Hepatocyte (in vitro differentiated cells): Measurements from ENCODE around the gene DUXB. TPM values are rescaled to one million over a fixed set of nuclear protein-coding genes. Genes with fewer than 3 reads are reported as not detected.

ENCODE experiments used
- DNase-seq: peaks from one replicate; pipeline ENCODE4 v3.0.0-alpha.2; 2016; ENCODE audit warnings: low spot score
- H2AFZ ChIP-seq: fragments of 200-600 bp; sonication (generic); 2 replicates; pipeline ENCODE4 v1.6.0; 2016; ENCODE audit warnings: antibody characterized with exemption, mild to moderate bottlenecking
- H3K27ac ChIP-seq: fragments of 200-600 bp; sonication (generic); 2 replicates; pipeline ENCODE4 v1.5.1; 2016; ENCODE audit warnings: mild to moderate bottlenecking
- H3K27me3 ChIP-seq: fragments of 200-600 bp; sonication (generic); 2 replicates; pipeline ENCODE4 v1.6.1; 2016
- H3K36me3 ChIP-seq: fragments of 200-600 bp; sonication (generic); replicated peaks from 2 replicates; pipeline ENCODE4 v1.5.1; 2016; ENCODE audit warnings: low read depth; ENCODE audit not compliant: insufficient read depth
- H3K4me1 ChIP-seq: fragments of 200-600 bp; sonication (generic); 2 replicates; pipeline ENCODE4 v1.5.1; 2016; ENCODE audit warnings: mild to moderate bottlenecking, moderate library complexity; ENCODE audit not compliant: insufficient read depth
- H3K4me2 ChIP-seq: fragments of 200-600 bp; sonication (generic); 2 replicates; pipeline ENCODE4 v1.6.0; 2016
- H3K4me3 ChIP-seq: fragments of 200-600 bp; sonication (generic); 2 replicates; pipeline ENCODE4 v1.5.1; 2016; ENCODE audit warnings: mild to moderate bottlenecking
- H3K79me2 ChIP-seq: fragments of 200-600 bp; sonication (generic); 2 replicates; pipeline ENCODE4 v1.6.0; 2017; ENCODE audit warnings: mild to moderate bottlenecking
- H3K9me2 ChIP-seq: fragments of 200-600 bp; sonication (generic); replicated peaks from 2 replicates; pipeline ENCODE4 v1.6.0; 2017; ENCODE audit warnings: mild to moderate bottlenecking; ENCODE audit not compliant: insufficient read depth
- H3K9me3 ChIP-seq: fragments of 200-600 bp; sonication (generic); 2 replicates; pipeline ENCODE4 v1.5.1; 2016; ENCODE audit warnings: low read depth, mild to moderate bottlenecking
- H4K20me1 ChIP-seq: fragments of 200-600 bp; sonication (generic); 2 replicates; pipeline ENCODE4 v1.6.0; 2016; ENCODE audit warnings: mild to moderate bottlenecking; ENCODE audit not compliant: insufficient read depth, poor library complexity, severe bottlenecking
- EZH2 ChIP-seq: fragments of 200-600 bp; sonication (generic); IDR thresholded peaks from 2 replicates; pipeline ENCODE4 v1.6.1; 2016; ENCODE audit warnings: antibody characterized with exemption, mild to moderate bottlenecking, borderline replicate concordance
- EZH2phosphoT487 ChIP-seq: fragments of 200-600 bp; sonication (generic); IDR thresholded peaks from one replicate; pipeline ENCODE4 v1.6.1; 2018; ENCODE audit warnings: antibody characterized with exemption, mild to moderate bottlenecking, low read depth, moderate library complexity; ENCODE audit not compliant: unreplicated experiment, severe bottlenecking
- WGBS: methylation state at CpG from one replicate; pipeline ENCODE4 v1.1.6; 2016; ENCODE audit warnings: low lambda C conversion rate; ENCODE audit errors: missing lambda C conversion rate; 5-methylcytosine and 5-hydroxymethylcytosine counted together
- polyA plus RNA-seq: library from polyadenylated mRNA; unstranded; fragments of >200 nt; fragmentation: Nextera tagmentation; extraction: Ambion mirVana; gene quantifications from 2 replicates; pipeline ENCODE4 v1.2.1, GENCODE V29; 2016
- total RNA-seq: library from RNA; depleted of rRNA; stranded (reverse); fragments of >200 nt; gene quantifications from 2 replicates; pipeline ENCODE4 v1.2.3, GENCODE V29; 2014
- TF ChIP-seq, protein P1 (sequence below): fragments of 200-600 bp; sonication (generic); IDR thresholded peaks from 2 replicates; pipeline ENCODE4 v1.5.1; 2016; ENCODE audit warnings: antibody characterized with exemption, mild to moderate bottlenecking; ENCODE audit not compliant: poor library complexity

The DUXB gene
- total and polyA plus RNA-seq, 2 experiments from 2014 or later, result not detected

DNA sequence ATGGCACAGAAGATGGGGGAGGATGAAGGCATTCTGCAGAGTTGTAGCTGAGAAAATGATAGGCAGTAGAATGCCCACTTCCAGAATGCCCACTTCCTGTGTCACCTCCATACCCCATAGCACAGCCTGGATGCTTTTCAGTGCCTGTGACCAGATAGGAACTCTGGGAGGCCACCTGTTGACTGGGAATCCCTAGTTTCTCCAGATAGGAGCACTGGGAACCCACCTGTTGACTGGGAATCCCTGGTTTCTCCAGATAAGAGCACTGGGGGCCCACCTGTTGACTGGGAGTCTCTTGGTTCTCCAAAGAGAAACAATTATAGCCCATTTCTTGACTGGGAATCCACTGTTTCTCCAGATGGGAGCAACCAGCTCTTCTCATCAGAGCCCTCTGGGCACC, 13.4 kb upstream of the DUXB start:
- Histone ChIP-seq H2AFZ (no peak overlapping the region), H3K9me3 (no peaks in the 10 kb centered on the region), H3K4me1 (no peaks in the 10 kb centered on the region), H3K9me2 (no peaks in the 10 kb centered on the region), H3K79me2 (no peaks in the 10 kb centered on the region), H4K20me1 (no peaks in the 10 kb centered on the region), H3K4me3 (no peak overlapping the region), H3K4me2 (no peak overlapping the region), H3K36me3 (no peaks in the 10 kb centered on the region), H3K27me3 (no peaks in the 10 kb centered on the region), H3K27ac (no peak overlapping the region)
- DNase-seq, result no peak
- TF ChIP-seq EZH2, result no peak
- TF ChIP-seq, protein P1, sequence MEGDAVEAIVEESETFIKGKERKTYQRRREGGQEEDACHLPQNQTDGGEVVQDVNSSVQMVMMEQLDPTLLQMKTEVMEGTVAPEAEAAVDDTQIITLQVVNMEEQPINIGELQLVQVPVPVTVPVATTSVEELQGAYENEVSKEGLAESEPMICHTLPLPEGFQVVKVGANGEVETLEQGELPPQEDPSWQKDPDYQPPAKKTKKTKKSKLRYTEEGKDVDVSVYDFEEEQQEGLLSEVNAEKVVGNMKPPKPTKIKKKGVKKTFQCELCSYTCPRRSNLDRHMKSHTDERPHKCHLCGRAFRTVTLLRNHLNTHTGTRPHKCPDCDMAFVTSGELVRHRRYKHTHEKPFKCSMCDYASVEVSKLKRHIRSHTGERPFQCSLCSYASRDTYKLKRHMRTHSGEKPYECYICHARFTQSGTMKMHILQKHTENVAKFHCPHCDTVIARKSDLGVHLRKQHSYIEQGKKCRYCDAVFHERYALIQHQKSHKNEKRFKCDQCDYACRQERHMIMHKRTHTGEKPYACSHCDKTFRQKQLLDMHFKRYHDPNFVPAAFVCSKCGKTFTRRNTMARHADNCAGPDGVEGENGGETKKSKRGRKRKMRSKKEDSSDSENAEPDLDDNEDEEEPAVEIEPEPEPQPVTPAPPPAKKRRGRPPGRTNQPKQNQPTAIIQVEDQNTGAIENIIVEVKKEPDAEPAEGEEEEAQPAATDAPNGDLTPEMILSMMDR, result no peak
- TF ChIP-seq EZH2phosphoT487, result no peak

DNA sequence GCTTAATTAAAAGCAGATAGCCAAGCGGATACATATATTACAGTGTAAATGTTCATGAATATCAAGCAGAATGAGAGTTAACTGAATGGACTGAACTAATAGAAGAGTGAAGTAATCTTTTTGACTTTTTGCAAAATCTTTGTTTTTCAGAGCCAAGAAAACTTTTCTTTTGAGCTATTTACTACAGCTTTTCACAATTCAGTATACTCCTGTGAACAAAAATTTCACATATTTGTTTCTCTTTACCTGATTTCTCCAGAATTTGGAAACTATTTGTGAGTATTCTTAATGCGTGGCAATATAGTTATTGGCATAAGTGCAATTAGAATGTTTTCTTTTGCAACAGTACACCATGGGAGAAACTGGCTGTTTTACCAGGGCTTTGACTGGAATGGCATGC, 9.1 kb upstream of the DUXB start:
- Histone ChIP-seq H3K36me3 (no peaks in the 10 kb centered on the region), H3K79me2 (no peaks in the 10 kb centered on the region), H3K4me3 (no peak overlapping the region), H3K4me1 (no peaks in the 10 kb centered on the region), H3K27me3 (no peaks in the 10 kb centered on the region), H4K20me1 (no peaks in the 10 kb centered on the region), H2AFZ (no peak overlapping the region), H3K9me3 (no peaks in the 10 kb centered on the region), H3K9me2 (no peaks in the 10 kb centered on the region), H3K27ac (no peak overlapping the region), H3K4me2 (no peak overlapping the region)
- 95% methylated on average over 2 of the region's 2 CpGs for WGBS
- no peak for DNase-seq
- no peak for TF ChIP-seq EZH2phosphoT487
- TF ChIP-seq EZH2, result no peak
- TF ChIP-seq, protein P1, result no peak

DNA sequence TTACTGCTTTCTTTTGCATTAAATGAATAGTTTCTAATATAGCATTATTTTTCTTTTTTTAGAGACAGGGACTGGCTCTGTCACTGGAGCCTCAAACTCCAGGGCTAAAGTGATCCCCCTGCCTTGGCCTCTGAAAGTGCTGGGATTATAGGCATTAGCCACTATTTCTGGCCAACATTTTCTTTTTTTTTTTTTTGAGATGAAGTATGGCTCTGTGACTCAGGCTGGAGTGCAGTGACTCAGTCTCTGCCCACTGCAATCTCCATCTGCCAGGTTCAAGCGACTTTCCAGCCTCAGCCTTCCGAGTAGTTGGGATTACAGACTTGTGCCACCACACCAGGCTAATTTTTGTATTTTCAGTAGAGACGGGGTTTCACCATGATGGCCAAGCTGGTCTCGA, 2.0 kb upstream of the DUXB start:
- 93% methylated on average over 4 of the region's 4 CpGs for WGBS
- H3K27ac ChIP-seq, result no peak overlapping the region
- H3K4me3 ChIP-seq, result no peak overlapping the region
- H3K27me3 ChIP-seq, result no peaks in the 10 kb centered on the region
- H3K4me1 ChIP-seq, result no peaks in the 10 kb centered on the region
- H4K20me1 ChIP-seq, result no peaks in the 10 kb centered on the region
- no peaks in the 10 kb centered on the region for H3K9me2 ChIP-seq
- H2AFZ ChIP-seq, result no peak overlapping the region
- no peaks in the 10 kb centered on the region for H3K36me3 ChIP-seq
- no peak for DNase-seq
- H3K9me3 ChIP-seq, result no peaks in the 10 kb centered on the region
- no peak overlapping the region for H3K4me2 ChIP-seq
- TF ChIP-seq EZH2phosphoT487 (no peak), EZH2 (no peak)
- TF ChIP-seq, protein P1, result no peak
- no peaks in the 10 kb centered on the region for H3K79me2 ChIP-seq

DNA sequence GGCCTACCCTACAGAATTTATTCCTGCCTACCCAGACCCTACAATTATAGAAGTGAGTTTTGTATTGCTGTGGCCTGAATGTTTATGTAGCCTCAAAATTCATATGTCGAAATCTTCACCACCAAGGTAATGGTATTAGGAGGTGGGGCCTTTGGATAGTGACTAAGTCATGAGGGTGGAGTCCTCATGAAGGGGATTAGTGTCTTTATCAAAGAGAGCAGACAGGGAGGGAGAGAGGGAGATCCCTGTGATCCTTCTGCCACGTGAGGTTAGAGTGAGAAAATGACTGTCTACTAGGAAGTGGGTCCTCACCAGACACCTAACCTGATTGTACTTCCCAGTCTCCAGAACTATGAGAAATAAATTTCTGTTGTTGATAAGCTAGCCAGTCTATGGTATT, 981 bp upstream of the DUXB start:
- H3K4me2 ChIP-seq, result no peak overlapping the region
- 77% methylated on average over 2 of the region's 2 CpGs for WGBS
- no peaks in the 10 kb centered on the region for H3K79me2 ChIP-seq

More for the DNA sequence above, 981 bp upstream of the DUXB start:
- no peaks in the 10 kb centered on the region for H3K4me1 ChIP-seq
- no peaks in the 10 kb centered on the region for H3K27me3 ChIP-seq
- no peaks in the 10 kb centered on the region for H3K9me3 ChIP-seq
- no peaks in the 10 kb centered on the region for H3K36me3 ChIP-seq
- peak; percentile 19 for DNase-seq
- no peaks in the 10 kb centered on the region for H3K9me2 ChIP-seq
- H3K27ac ChIP-seq, result no peak overlapping the region
- H2AFZ ChIP-seq, result no peak overlapping the region
- no peak overlapping the region for H3K4me3 ChIP-seq
- H4K20me1 ChIP-seq, result no peaks in the 10 kb centered on the region
- TF ChIP-seq EZH2, result no peak
- TF ChIP-seq EZH2phosphoT487, result no peak
- TF ChIP-seq, protein P1, result no peak
